ENCODE data around the gene PRPF19.

Gene PRPF19

GRCh38 chr11:60848714-60849151 lies 57.7 kb downstream of the PRPF19 start:
- H3K27me3 ChIP-seq (ENCODE audit: low read length): no peaks in the 10 kb centered on the region
- no peaks in the 10 kb centered on the region for H3F3A ChIP-seq (ENCODE audit: insufficient read depth)
- H3K9me3 ChIP-seq (ENCODE audit: insufficient read depth, low read length): no peaks in the 10 kb centered on the region
- no peak overlapping the region for H3K9ac ChIP-seq (ENCODE audit: low read length)
- no peaks in the 10 kb centered on the region for H3K9me2 ChIP-seq (replicated peaks; ENCODE audit: insufficient read depth, low read length)
- no peak overlapping the region for H3K4me2 ChIP-seq (ENCODE audit: low read depth, low read length, poor library complexity, severe bottlenecking)
- peaks cover 25% of the 10 kb centered on the region for H3K79me2 ChIP-seq (ENCODE audit: insufficient read depth, low read length)
- H3K36me3 ChIP-seq (ENCODE audit: low read length): no peaks in the 10 kb centered on the region
- H3K4me3 ChIP-seq (ENCODE audit: insufficient read depth, low read length, poor library complexity, severe bottlenecking): no peak overlapping the region
- H2AFZ ChIP-seq (ENCODE audit: low read depth, low read length, severe bottlenecking): no peak overlapping the region
- no peaks in the 10 kb centered on the region for H4K20me1 ChIP-seq (ENCODE audit: low read depth, low read length)
- TF ChIP-seq EZH2phosphoT487 (conservative IDR thresholded peaks at IDR 0.05; ENCODE audit: low read length) (no peak), CTCF (IDR thresholded peaks at IDR 0.05; ENCODE audit: insufficient read depth, low read length, poor library complexity, severe bottlenecking) (no peak)
- H3K27ac ChIP-seq (ENCODE audit: low read depth, low read length): no peak overlapping the region

- TF ChIP-seq EZH2phosphoT487 (conservative IDR thresholded peaks at IDR 0.05; ENCODE audit: low read length) (no peak), CTCF (IDR thresholded peaks at IDR 0.05; ENCODE audit: insufficient read depth, low read length, poor library complexity, severe bottlenecking) (no peak)
- Histone ChIP-seq H2AFZ (ENCODE audit: low read depth, low read length, severe bottlenecking) (no peak overlapping the region), H3K79me2 (ENCODE audit: insufficient read depth, low read length) (peaks cover 34% of the 10 kb centered on the region), H3K9me2 (replicated peaks; ENCODE audit: insufficient read depth, low read length) (no peaks in the 10 kb centered on the region), H3K4me2 (ENCODE audit: low read depth, low read length, poor library complexity, severe bottlenecking) (no peak overlapping the region), H3F3A (ENCODE audit: insufficient read depth) (no peaks in the 10 kb centered on the region), H3K9me3 (ENCODE audit: insufficient read depth, low read length) (no peaks in the 10 kb centered on the region), H3K9ac (ENCODE audit: low read length) (no peak overlapping the region), H4K20me1 (ENCODE audit: low read depth, low read length) (no peaks in the 10 kb centered on the region), H3K27ac (ENCODE audit: low read depth, low read length) (no peak overlapping the region), H3K27me3 (ENCODE audit: low read length) (no peaks in the 10 kb centered on the region), H3K4me3 (ENCODE audit: insufficient read depth, low read length, poor library complexity, severe bottlenecking) (no peak overlapping the region), H3K36me3 (ENCODE audit: low read length) (no peaks in the 10 kb centered on the region)
Observed at GRCh38 chr11:60847896-60848295, 58.5 kb downstream of the PRPF19 start.

- no peak overlapping the region for H3K27ac ChIP-seq (ENCODE audit: low read depth, low read length)
- no peaks in the 10 kb centered on the region for H3K36me3 ChIP-seq (ENCODE audit: low read length)
- no peaks in the 10 kb centered on the region for H3K9me3 ChIP-seq (ENCODE audit: insufficient read depth, low read length)
- no peak overlapping the region for H3K4me3 ChIP-seq (ENCODE audit: insufficient read depth, low read length, poor library complexity, severe bottlenecking)
- no peaks in the 10 kb centered on the region for H3F3A ChIP-seq (ENCODE audit: insufficient read depth)
- no peak overlapping the region for H3K9ac ChIP-seq (ENCODE audit: low read length)
- H3K9me2 ChIP-seq (replicated peaks; ENCODE audit: insufficient read depth, low read length): no peaks in the 10 kb centered on the region
- H3K79me2 ChIP-seq (ENCODE audit: insufficient read depth, low read length): peaks cover 40% of the 10 kb centered on the region
- no peaks in the 10 kb centered on the region for H3K27me3 ChIP-seq (ENCODE audit: low read length)
- H3K4me2 ChIP-seq (ENCODE audit: low read depth, low read length, poor library complexity, severe bottlenecking): no peak overlapping the region
- no peak overlapping the region for H2AFZ ChIP-seq (ENCODE audit: low read depth, low read length, severe bottlenecking)
- H4K20me1 ChIP-seq (ENCODE audit: low read depth, low read length): no peaks in the 10 kb centered on the region
- no peak for TF ChIP-seq CTCF (IDR thresholded peaks at IDR 0.05; ENCODE audit: insufficient read depth, low read length, poor library complexity, severe bottlenecking)
- TF ChIP-seq EZH2phosphoT487 (conservative IDR thresholded peaks at IDR 0.05; ENCODE audit: low read length): no peak
Observed at GRCh38 chr11:60847281-60847680, 59.1 kb downstream of the PRPF19 start.

All from SU-DHL-6 (cell line).